HL-60/S4 treated with phorbol 12-myristate 13-acetate at 8.2 ng/mL for 4 days and 3 days (cell line): ENCODE data around the gene SUPT6H.

Experiments
- in situ Hi-C: fragments of 300-500 bp; cut with MboI; formaldehyde crosslinking; loops from 2 replicates; pipeline ENCODE4 v1.15.0; 2022; ENCODE audit warnings: low sequenced_read_pairs

SUPT6H gene

GRCh38 chr17:28661635-28662526, at the start of gene SUPT6H, which contains the start of gene SDF2:
SUPT6H (plus strand) TSS chr17:28662205; CDS start chr17:28673402, 11,197 bp downstream.
SDF2 (minus strand) TSS chr17:28661906; CDS start chr17:28661876, 30 bp downstream.
- in situ Hi-C loops = no loop called here

DNA sequence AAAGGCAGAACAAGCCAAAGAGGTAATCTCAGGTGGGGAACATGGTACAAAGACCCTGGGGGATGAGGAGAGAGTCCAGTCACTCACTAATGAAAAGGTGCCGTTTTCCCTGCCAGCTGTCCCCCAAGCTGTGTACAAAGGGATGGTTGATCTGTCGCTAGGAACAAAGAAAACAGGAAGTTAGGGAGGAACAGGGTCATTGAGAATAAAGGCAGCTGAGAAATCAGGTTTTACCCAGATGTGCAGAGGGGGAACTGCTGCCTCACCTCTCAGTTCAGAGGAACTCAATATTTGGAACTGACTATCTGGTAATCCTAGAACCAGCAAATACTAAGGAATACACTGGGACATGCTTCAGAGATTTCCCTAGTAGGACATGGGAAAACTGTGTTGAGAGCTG, 49.5 kb upstream of the SUPT6H start:
- in situ Hi-C loops = no loop called here

DNA sequence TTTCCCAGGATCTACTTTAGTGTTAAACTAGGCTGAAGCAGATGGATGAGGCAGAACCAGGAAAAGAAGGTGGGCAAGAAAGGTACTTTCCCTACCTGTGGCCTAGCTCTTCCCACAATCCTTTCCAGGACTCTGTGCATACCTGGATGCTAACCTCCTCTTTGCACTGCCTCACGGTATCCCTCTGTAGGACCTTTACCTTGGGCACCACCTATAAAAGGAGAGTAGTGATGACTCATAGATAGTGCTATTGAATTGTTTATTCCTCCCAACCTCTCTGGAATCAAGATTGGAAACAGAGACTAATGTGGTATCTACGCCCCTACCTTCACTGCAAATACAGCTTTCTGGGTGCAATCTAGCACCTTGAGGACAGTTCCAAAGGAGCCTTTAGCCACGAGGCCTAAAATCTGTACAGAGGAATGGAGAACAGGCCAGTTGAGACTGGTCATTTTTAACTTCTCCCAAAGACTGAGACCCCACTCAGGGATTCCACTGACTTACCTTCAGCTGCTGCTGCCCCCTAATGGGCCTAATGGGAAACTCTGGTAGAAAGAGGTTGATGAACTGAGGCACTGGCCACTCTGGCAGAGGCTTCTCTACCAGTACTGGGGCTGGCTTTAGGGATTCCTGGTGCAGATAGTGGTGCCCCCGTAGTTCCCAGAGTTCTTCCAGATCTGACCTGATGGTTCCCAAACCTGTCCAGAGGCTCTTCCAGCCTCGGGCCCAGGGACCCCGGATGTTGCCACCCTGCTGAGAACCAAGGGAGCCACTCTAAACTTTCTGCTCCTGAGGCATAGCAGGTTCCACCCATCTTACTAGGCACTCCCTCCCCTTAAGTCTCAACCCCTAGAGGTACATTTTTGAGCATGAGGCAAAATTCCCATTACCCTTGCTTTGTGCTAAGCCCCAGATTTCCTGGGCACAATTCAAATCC, 48.8 kb upstream of the SUPT6H start:
- in situ Hi-C loops = no loop called here

GRCh38 chr17:28613931-28614381, 48.0 kb upstream of the SUPT6H start, which contains the start of gene RSKR:
RSKR (minus strand) TSS chr17:28614185; CDS start chr17:28614161, 24 bp downstream.
- in situ Hi-C loops = no loop called here

DNA sequence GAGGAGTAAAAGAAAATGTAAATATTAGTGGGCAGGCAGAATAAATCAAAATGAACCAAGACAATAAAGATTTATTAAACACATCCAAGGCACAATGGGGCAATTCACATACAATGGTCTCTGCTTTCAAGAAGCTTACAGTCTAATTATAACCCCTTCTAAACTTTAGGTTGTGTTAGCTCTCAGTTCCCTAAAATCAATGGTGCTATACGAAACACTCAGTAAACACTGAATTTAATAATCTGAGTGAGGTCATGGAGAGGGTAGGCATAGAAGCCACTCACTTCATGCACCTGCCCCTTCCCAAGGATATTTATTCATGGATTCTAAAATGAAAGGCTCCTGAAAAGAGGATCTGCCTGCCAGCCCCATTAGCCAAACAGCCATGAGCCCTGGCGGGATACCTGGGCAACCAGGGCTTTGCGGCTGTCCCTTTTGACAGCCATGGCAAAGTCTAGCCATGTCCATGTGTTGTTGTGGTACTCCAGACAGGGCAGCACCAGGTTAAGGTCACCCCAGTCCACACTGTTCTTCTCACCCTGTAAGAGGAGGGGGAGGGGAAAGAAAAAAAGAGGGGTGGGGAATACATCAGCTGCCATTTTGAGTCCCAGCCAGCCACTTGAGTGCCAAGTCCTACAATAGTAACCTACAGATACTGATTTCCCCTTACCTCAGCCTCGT, 46.6 kb upstream of the SUPT6H start:
- in situ Hi-C loops = no loop called here

DNA sequence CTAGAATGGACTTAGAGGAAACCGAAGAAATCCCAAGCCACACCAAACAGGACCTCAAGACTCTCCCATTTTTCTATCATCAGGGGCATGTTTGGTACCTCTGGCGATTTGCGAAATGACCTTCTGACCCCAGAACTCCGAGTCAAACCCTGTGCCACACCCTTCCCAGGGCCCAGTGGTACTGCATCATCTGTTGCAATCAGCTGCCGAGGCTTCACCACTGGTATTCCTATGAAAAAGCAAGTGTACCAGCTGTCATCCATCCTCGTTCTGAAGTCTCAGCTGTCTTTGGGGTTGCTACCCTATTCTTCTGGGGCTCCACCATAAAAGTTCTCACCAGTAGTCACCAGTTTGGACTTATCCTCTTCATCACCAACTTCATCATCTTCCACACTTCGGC, 45.7 kb upstream of the SUPT6H start:
- in situ Hi-C loops = no loop called here

- in situ Hi-C loops = no loop called here
Observed at GRCh38 chr17:28618464-28618863, 43.5 kb upstream of the SUPT6H start.

GRCh38 chr17:28620010-28620409, 42.0 kb upstream of the SUPT6H start:
- in situ Hi-C loops = no loop called here

GRCh38 chr17:28622186-28622585, 39.8 kb upstream of the SUPT6H start:
- in situ Hi-C loops = no loop called here

DNA sequence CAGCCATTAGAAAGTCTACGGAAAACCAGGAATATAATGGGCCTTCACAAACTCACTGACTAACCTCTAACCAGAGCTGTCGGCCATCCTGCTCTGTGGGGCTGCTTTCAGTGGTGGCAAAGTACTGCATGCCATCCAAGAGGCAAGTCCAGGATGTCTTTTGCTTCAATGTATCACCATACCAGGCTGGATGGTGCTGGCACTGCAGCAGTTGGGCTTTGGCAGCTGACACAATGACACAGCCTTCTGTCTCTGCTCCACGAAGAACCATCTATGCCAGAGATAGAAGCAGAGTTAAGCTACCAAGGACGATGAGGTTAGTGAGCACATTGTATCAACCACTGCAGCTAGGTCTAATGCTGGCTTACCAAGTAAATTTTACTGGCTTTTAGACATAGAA, 38.3 kb upstream of the SUPT6H start:
- in situ Hi-C loops = no loop called here

- in situ Hi-C loops = no loop called here
Observed at GRCh38 chr17:28624148-28624547, 37.9 kb upstream of the SUPT6H start.

- in situ Hi-C loops = no loop called here
Observed at GRCh38 chr17:28626818-28627217, 35.2 kb upstream of the SUPT6H start.

DNA sequence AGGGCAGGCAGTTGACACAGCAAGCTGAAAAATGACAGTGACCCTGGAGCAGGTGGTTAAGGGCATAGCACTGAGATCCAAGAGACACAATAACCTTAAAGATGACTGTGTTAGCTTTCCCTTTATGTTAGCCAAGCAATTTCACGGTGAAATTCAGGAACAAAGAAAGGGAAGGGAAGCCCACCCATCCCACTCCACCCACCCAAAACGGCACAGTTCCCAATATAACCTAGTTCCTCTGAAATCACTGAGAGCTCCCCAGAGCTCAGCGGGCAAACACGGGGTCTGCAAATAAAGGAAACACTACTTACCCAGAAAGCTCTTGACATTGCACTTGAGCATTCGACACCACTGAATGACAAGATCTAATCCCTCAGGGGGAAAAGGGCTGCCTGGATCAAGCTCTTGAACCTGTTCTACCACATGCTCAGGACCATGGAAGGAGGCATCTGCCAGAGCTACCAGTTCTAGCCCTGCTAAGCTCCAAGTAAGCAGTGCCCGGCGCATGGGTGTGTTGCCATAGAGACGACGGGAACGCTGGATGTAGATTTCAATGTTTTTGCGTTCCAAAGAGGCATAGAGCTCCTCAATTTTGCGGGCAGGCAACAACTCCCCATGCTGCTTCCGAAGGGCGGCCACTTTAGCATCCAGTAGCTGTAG, 27.7 kb upstream of the SUPT6H start:
- in situ Hi-C loops = loop anchor here (5.0 kb wide), 1 partner anchor 53 kb away; no protein-coding TSS in a partner anchor

- in situ Hi-C loops = no loop called here
Observed at GRCh38 chr17:28635506-28635905, 26.5 kb upstream of the SUPT6H start.

- in situ Hi-C loops = no loop called here
Observed at GRCh38 chr17:28641579-28641978, 20.4 kb upstream of the SUPT6H start.

- in situ Hi-C loops = no loop called here
Observed at GRCh38 chr17:28643983-28644786, 17.8 kb upstream of the SUPT6H start.

DNA sequence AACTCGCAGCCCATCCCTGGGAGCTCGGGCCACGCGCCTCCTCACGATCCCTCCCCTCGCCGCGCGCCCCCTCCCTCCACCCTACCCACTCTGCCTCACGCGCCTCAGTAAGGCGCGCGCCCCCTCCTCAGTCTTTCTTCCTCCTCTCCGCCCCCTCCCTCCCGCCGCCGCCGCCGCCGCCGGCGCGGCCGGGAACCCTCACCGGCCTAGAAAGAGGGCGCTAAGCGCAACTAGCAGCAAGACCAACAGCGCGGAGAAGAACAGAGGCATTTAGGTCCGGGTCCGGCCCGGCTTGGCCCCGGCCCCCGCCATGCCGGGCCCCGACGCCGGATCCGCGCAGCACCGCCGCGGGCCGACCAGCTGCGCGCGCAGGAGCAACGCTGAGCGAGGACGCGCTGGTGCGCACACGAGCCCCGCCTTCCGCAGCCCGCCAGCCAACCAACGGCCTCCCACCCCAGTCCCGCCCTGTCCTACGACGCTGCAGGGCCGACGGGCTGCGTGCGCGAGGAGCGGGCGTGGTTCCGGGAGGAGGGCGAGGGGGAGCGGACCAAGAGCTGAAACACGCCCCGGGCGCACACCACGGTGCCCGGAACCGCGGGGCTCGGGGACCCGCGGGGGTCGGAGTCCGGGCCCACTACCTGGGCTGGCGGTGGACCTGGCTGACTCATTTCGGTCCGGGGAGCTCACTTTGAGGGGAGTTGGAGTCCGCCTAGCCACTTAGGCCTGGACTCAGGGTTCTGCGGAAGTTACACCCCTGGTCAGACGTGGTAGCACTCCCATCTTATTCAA, 17.0 kb upstream of the SUPT6H start, which contains the start of gene BLTP2:
Gene BLTP2, minus strand, starts transcription at position 372 of the 789 bp plus-strand sequence. Its CDS starts 102 bp downstream, at position 270.
- in situ Hi-C loops = no loop called here

GRCh38 chr17:28645576-28645939, 16.4 kb upstream of the SUPT6H start:
- in situ Hi-C loops = no loop called here
